Upper lobe of left lung (tissue), 4 donors: ENCODE measurements around the gene F7.

ENCODE experiments used
- POLR2A ChIP-seq, 4 donors: fragments of 450-650 bp; IDR thresholded peaks; one replicate each; pipeline ENCODE4 v1.5.1; 2016 to 2017; ENCODE audit warnings: antibody characterized with exemption in 4 of 4, mild to moderate bottlenecking in 2 of 4
- POLR2AphosphoS5 ChIP-seq, 2 donors: sonication (generic); formaldehyde crosslinking; IDR thresholded peaks; one replicate each; pipeline ENCODE4 v1.5.1; 2017; ENCODE audit warnings: antibody characterized with exemption in 2 of 2

GRCh38 chr13:113061796-113062425 is 43.7 kb upstream of the F7 start:
- TF ChIP-seq POLR2A (IDR thresholded peaks at IDR 0.05) = no peak
- TF ChIP-seq POLR2AphosphoS5 (IDR thresholded peaks at IDR 0.05) = no peak
